KOPT-K1 (cell line): ENCODE data around the gene NALCN.

Experiments
- H3K27ac ChIP-seq: fragments of 200-600 bp; sonication (generic); 2 replicates; pipeline ENCODE4 v1.5.1; 2016; ENCODE audit warnings: antibody characterized with exemption, mild to moderate bottlenecking, low read depth, low read length; ENCODE audit not compliant: poor library complexity, severe bottlenecking
- H3K36me3 ChIP-seq: fragments of 200-600 bp; sonication (generic); 2 replicates; pipeline ENCODE4 v1.5.1; 2017; ENCODE audit warnings: antibody characterized with exemption, mild to moderate bottlenecking, low read length, moderate library complexity; ENCODE audit not compliant: insufficient read depth
- H3K9me3 ChIP-seq: fragments of 200-600 bp; sonication (generic); 2 replicates; pipeline ENCODE4 v1.5.1; 2017; ENCODE audit warnings: antibody characterized with exemption, low read length, mild to moderate bottlenecking; ENCODE audit not compliant: insufficient read depth, poor library complexity, severe bottlenecking

NALCN gene

GRCh38 chr13:101190337-101190736, 226.0 kb downstream of the NALCN start:
- no peaks in the 10 kb centered on the region for H3K36me3 ChIP-seq
- no peak overlapping the region for H3K27ac ChIP-seq
- H3K9me3 ChIP-seq = no peaks in the 10 kb centered on the region

DNA sequence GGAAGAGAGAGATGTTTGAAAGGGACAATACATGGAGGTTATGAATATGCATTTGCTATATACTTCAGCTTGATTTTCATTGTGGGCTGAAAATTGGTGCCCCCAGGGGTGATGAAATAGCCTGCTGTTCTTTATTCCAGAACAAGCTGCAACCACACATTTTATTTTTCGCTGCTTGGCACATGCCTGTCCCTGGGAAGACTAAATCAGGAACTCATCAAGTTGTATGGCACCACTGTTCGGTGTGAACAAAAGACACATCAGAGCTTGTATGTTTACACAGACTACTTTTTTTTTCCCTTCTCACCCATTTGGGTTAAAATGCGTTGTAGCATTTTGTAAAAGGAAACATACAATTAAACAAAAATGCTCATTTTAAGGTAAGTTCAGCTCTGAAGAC, 230.7 kb downstream of the NALCN start:
- no peak overlapping the region for H3K27ac ChIP-seq
- H3K9me3 ChIP-seq = no peaks in the 10 kb centered on the region
- H3K36me3 ChIP-seq = no peaks in the 10 kb centered on the region

DNA sequence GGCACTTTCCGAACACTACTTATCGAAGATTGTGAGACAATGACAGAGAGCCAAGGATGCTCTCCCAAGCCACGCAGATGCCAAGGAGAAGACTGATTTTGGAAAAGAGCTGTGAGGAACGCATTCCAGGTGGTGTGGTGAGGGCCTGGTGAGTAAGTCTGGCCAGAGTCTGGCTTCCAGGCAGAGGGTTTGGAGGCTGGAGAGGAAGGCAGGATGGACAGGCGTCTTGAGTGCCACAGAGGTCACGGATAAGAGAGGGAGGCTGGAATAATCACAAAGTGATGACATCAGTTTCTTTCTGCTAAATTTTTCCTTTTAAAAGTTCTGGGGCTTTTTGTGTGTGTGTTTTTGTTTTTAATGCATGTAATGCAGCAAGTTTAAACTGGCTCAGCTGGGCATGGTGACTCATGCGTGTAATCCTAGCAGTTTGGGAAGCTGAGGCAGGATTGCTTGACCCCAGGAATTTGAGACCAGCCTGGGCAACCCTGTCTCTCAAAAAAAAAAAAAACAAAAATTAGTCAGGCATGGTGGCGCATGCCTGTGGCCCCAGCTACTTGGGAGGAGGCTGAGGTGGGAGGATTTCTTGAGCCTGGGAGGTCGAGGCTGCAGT, 235.1 kb downstream of the NALCN start:
- H3K9me3 ChIP-seq = no peaks in the 10 kb centered on the region
- H3K36me3 ChIP-seq = no peaks in the 10 kb centered on the region
- no peak overlapping the region for H3K27ac ChIP-seq

DNA sequence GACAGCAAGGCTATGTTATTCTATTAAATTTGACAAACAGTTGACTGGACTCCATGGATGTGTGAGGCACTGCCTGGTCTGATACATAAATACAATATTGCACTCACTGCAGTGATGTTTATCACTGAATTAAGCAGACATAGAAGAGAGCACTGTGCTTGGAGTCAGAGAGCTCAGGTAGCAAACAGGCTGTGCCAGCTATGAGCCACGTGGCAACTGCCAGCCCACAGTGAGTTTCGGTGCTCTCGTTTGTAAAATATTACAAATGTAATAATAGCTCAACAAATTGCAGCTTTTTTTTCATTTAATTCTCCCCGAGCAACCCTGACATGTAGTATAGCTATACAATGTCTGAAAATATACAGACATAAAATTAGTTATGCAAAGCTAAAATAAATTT, 237.3 kb downstream of the NALCN start:
- H3K9me3 ChIP-seq = no peaks in the 10 kb centered on the region
- no peak overlapping the region for H3K27ac ChIP-seq
- no peaks in the 10 kb centered on the region for H3K36me3 ChIP-seq

DNA sequence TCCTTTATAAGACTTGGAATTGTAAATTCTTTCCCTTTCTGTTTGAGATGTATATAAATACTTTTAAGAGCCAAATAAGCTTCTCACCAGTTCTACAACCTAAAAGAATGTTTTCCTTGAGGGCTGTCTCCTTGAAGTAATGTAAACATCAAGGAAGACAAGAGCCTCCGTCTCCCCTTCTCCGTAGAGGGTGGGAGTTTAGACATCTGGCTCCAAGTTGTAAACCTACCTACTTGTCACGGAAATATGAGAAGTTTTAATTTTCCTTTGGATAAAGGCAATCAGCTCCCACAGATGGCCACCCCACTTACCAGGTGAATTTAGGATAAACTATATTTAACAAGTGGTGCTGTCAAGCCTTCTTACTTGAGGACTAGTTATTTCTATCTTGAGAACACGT, 237.9 kb downstream of the NALCN start:
- H3K27ac ChIP-seq = no peak overlapping the region
- no peaks in the 10 kb centered on the region for H3K9me3 ChIP-seq
- H3K36me3 ChIP-seq = no peaks in the 10 kb centered on the region

DNA sequence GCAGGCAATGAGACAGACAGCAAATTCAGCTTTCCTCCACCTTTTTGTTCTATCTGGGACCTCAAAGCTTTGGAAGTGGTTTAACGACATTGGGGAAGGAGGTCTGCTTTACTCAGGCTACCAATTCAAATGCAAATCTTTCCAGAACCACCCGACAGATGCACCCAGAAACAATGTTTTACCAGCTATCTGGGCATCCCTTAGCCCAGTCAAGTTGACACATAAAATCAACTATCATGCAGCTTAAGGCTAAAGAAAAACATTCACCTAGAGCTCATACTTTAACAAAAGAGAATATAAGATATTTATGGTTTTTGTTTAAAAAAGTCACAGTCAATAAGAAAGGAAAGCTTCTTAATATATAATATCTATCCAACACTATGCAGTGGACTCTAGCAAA, 246.0 kb downstream of the NALCN start:
- Histone ChIP-seq H3K36me3 (no peaks in the 10 kb centered on the region), H3K27ac (no peak overlapping the region), H3K9me3 (no peaks in the 10 kb centered on the region)

DNA sequence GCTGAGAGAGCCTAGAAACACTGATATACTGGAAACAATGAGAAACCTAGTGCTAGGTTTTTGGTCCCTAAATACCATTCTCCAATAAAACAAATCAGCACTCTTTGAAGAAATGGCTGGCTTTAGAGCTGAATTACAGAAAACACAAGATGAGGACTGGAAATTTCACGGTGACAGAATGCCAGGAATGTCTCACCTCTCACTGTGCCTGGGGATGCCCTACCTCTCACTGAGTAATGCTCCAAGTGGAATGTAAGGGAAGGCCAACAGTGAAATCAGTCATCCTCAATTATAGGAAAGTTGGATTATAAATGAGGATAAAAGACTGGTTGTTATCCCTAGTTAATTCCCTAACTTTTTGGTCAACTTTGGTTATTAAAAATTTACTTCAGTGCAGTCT, 259.0 kb downstream of the NALCN start:
- no peak overlapping the region for H3K27ac ChIP-seq
- H3K9me3 ChIP-seq = no peaks in the 10 kb centered on the region
- no peaks in the 10 kb centered on the region for H3K36me3 ChIP-seq

DNA sequence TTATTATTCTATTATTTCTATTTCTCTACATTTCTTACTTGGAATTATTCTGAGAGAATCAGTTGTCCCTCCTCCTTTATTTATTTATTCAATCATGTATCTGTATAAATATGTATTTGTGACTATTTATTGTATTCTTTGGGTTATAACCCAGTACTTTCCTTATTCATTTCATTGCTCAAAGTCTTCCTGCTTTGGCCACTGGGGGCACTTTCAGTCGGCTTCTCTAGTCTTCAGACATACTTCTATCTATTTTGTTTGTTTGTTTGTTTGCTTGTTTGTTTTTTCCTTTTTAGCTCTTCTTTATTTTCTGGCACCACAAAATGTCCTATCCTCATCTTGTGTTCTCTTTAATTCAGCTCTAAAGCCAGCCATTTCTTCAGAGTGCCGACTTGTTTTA, 260.4 kb downstream of the NALCN start:
- H3K27ac ChIP-seq = no peak overlapping the region
- H3K36me3 ChIP-seq = no peaks in the 10 kb centered on the region
- no peaks in the 10 kb centered on the region for H3K9me3 ChIP-seq

GRCh38 chr13:101152184-101152583, 264.1 kb downstream of the NALCN start:
- Histone ChIP-seq H3K36me3 (no peaks in the 10 kb centered on the region), H3K9me3 (no peaks in the 10 kb centered on the region), H3K27ac (no peak overlapping the region)

DNA sequence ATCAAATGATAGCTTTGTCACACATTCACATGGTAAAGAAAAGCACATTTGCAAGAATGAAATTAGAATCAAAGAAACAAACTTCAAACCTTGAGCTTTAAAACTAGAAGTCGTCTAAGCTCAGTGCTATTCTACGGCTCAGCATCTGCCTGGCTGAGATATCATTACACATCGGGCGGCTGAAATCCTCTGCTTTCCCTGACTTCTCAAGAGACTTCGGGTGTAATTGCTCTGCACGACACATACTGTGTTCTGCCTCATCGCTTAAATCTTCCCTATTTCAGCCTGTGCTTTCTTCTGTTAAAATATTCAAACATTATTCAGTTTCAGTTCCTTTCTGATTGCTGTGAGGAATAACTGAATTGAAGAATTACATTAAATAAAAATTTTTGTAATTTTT, 265.3 kb downstream of the NALCN start:
- H3K36me3 ChIP-seq = no peaks in the 10 kb centered on the region
- H3K9me3 ChIP-seq = no peaks in the 10 kb centered on the region
- H3K27ac ChIP-seq = no peak overlapping the region

- H3K9me3 ChIP-seq = no peaks in the 10 kb centered on the region
- no peaks in the 10 kb centered on the region for H3K36me3 ChIP-seq
- H3K27ac ChIP-seq = no peak overlapping the region
Measured at GRCh38 chr13:101149735-101150384, 266.4 kb downstream of the NALCN start.

- H3K9me3 ChIP-seq = no peaks in the 10 kb centered on the region
- H3K36me3 ChIP-seq = no peaks in the 10 kb centered on the region
- H3K27ac ChIP-seq = no peak overlapping the region
Measured at GRCh38 chr13:101146101-101146898, 270.0 kb downstream of the NALCN start.

GRCh38 chr13:101144808-101145419, 271.4 kb downstream of the NALCN start:
- no peaks in the 10 kb centered on the region for H3K36me3 ChIP-seq
- no peak overlapping the region for H3K27ac ChIP-seq
- no peaks in the 10 kb centered on the region for H3K9me3 ChIP-seq

DNA sequence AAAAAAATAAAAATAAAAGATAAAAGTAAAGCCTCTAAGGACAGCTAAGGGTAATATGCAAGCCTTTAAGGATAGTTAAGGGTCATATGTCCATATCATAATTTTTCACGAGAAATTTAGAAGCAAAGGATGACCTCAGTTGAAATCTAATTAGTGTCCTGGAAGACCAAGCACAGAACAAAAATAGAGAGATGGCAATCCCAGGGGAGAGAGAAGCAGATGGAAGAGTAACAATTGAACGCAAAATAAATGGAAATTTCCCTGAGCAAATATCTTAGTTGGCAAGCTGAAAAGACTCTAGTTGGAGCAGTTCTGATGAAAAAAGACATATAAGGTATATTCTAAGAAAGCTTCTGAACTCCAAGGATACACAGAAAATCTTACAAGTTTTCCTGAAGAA, 275.4 kb downstream of the NALCN start:
- Histone ChIP-seq H3K9me3 (no peaks in the 10 kb centered on the region), H3K36me3 (no peaks in the 10 kb centered on the region), H3K27ac (no peak overlapping the region)

DNA sequence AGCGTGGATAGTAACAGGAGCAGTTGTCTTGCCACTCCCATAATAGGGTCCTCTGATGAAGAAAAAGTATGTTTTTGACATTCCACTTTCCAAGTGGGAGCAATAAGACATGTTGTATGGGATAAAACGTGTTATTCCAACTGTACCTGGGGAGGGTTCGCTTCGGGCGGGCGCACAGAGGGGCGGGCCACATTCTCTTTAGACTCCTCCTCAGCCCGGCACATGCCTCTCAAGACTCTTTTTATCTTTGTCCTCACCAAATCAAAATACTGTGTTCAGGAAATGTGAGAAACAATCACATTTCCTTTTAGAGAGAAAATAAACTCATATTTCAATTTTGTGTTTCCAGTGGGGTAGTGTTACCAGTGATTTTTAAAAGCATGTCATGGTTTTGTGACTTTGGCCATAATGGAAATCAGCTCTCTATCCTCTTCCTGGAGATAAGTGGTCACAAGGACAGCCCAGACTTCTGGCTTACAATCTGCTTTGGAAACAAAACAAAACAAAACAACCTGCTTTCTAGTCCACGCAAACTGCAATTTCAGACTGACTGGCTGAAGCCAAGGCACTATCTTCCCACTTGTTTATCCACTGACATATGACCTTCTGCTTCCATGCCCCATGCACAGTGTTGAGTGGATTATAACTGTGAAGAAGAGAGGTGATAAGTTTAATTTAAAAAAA, 276.1 kb downstream of the NALCN start:
- no peaks in the 10 kb centered on the region for H3K9me3 ChIP-seq
- H3K27ac ChIP-seq = no peak overlapping the region
- no peaks in the 10 kb centered on the region for H3K36me3 ChIP-seq
